Measurements from ENCODE around the gene PPDPF.

Gene PPDPF

GRCh38 chr20:63482021-63482587 is 38.5 kb upstream of the PPDPF start:
- in situ Hi-C loops (cut with MboI; ENCODE audit: low sequenced_read_pairs, unreplicated experiment), result no loop called here
- TF ChIP-seq CTCF (IDR thresholded peaks at IDR 0.05; ENCODE audit: borderline replicate concordance, control extremely low read depth, extremely low read depth, insufficient read depth, missing control alignments), result no peak
- DNase-seq (ENCODE audit: low spot score), result no peak

GRCh38 chr20:63483834-63484233 is 36.7 kb upstream of the PPDPF start:
- in situ Hi-C loops (cut with MboI; ENCODE audit: low sequenced_read_pairs, unreplicated experiment), result no loop called here
- TF ChIP-seq CTCF (IDR thresholded peaks at IDR 0.05; ENCODE audit: borderline replicate concordance, control extremely low read depth, extremely low read depth, insufficient read depth, missing control alignments), result no peak
- no peak for DNase-seq (ENCODE audit: low spot score)

- no peak for DNase-seq (ENCODE audit: low spot score)
- no peak for TF ChIP-seq CTCF (IDR thresholded peaks at IDR 0.05; ENCODE audit: borderline replicate concordance, control extremely low read depth, extremely low read depth, insufficient read depth, missing control alignments)
- in situ Hi-C loops (cut with MboI; ENCODE audit: low sequenced_read_pairs, unreplicated experiment), result no loop called here
Measured at GRCh38 chr20:63484236-63484635, 36.3 kb upstream of the PPDPF start.

- no peak for TF ChIP-seq CTCF (IDR thresholded peaks at IDR 0.05; ENCODE audit: borderline replicate concordance, control extremely low read depth, extremely low read depth, insufficient read depth, missing control alignments)
- in situ Hi-C loops (cut with MboI; ENCODE audit: low sequenced_read_pairs, unreplicated experiment), result no loop called here
- DNase-seq (ENCODE audit: low spot score), result no peak
Measured at GRCh38 chr20:63484651-63485403, 35.7 kb upstream of the PPDPF start.

- no peak for TF ChIP-seq CTCF (IDR thresholded peaks at IDR 0.05; ENCODE audit: borderline replicate concordance, control extremely low read depth, extremely low read depth, insufficient read depth, missing control alignments)
- in situ Hi-C loops (cut with MboI; ENCODE audit: low sequenced_read_pairs, unreplicated experiment), result no loop called here
- DNase-seq (ENCODE audit: low spot score), result no peak
Measured at GRCh38 chr20:63486300-63486855, 34.2 kb upstream of the PPDPF start.

- no peak for DNase-seq (ENCODE audit: low spot score)
- in situ Hi-C loops (cut with MboI; ENCODE audit: low sequenced_read_pairs, unreplicated experiment), result no loop called here
- no peak for TF ChIP-seq CTCF (IDR thresholded peaks at IDR 0.05; ENCODE audit: borderline replicate concordance, control extremely low read depth, extremely low read depth, insufficient read depth, missing control alignments)
Measured at GRCh38 chr20:63487116-63487764, 33.3 kb upstream of the PPDPF start.

Data from GM13976 (cell line).